Endothelial cell of umbilical vein (primary cell): Measurements from ENCODE around the gene EPS8. TPM values are rescaled to one million over a fixed set of nuclear protein-coding genes. Genes with fewer than 3 reads are reported as not detected.

Experiments
- BruUV-seq: library from RNA; stranded (reverse); fragments of 400-500 nt; replicated peaks from 2 replicates; lab custom pipeline; 2021; lab: Mats Ljungman, UMichigan
- CTCF ChIA-PET: fragments of 300-600, 350-600 bp; sonication (Branson Sonifier 250); formaldehyde crosslinking; loops from one replicate; lab custom pipeline; 2021; ENCODE audit warnings: antibody characterized with exemption, inconsistent platforms; lab: Charles Lee
- POLR2A ChIA-PET: fragments of 300-600, 350-600 bp; sonication (Branson Sonifier 250); formaldehyde crosslinking; loops from one replicate; lab custom pipeline; 2021; ENCODE audit warnings: antibody characterized with exemption, inconsistent platforms; lab: Charles Lee
- DNase-seq: peaks from one replicate; pipeline ENCODE4 v3.0.0-alpha.2; 2011; ENCODE audit warnings: low read depth, low spot score
- FAIRE-seq: peaks from 2 replicates; lab custom pipeline; 2011; peaks lifted over from hg19 to GRCh38; lab: Jason Lieb, UNC
- H2AFZ ChIP-seq: 2 replicates; pipeline ENCODE4 v1.6.0; 2012; ENCODE audit warnings: low read depth, low read length, control low read depth, inconsistent platforms
- H3K27ac ChIP-seq: 2 replicates; pipeline ENCODE4 v1.5.1; 2011; ENCODE audit warnings: low read depth, mild to moderate bottlenecking, control low read depth, low read length, moderate library complexity; ENCODE audit not compliant: insufficient read depth
- H3K27me3 ChIP-seq, 2 experiments: 2 replicates each; pipeline versions ENCODE4 v1.6.0 to v1.6.1; 2011; ENCODE audit warnings: low read length in 2 of 2, mixed read lengths in 1 of 2; ENCODE audit not compliant: control insufficient read depth in 2 of 2, insufficient read depth in 2 of 2
- H3K36me3 ChIP-seq, 2 experiments: 2 replicates in 1 of 2; 3 replicates in 1 of 2; pipeline ENCODE4 v1.5.1; 2011; ENCODE audit warnings: low read length in 2 of 2, mild to moderate bottlenecking in 1 of 2, moderate library complexity in 1 of 2; ENCODE audit not compliant: control insufficient read depth in 2 of 2, insufficient read depth in 2 of 2; ENCODE audit errors: extremely low read depth in 1 of 2
- H3K4me1 ChIP-seq: 3 replicates; pipeline ENCODE4 v1.5.1; 2011; ENCODE audit warnings: mild to moderate bottlenecking, low read length; ENCODE audit not compliant: control insufficient read depth, insufficient read depth; ENCODE audit errors: extremely low read depth
- H3K4me2 ChIP-seq: 2 replicates; pipeline ENCODE4 v1.6.1; 2011; ENCODE audit warnings: low read length, control low read depth, mixed read lengths; ENCODE audit not compliant: insufficient read depth
- H3K4me3 ChIP-seq, 3 experiments: fragments of 200-600 bp in 1 of 3; sonication (generic), shearing (Covaris generic) in 1 of 3; replicated peaks in 1 of 3; 2 replicates each; pipeline ENCODE4 v1.5.1; 2011 to 2016; ENCODE audit warnings: control low read depth in 3 of 3, low read length in 3 of 3, mild to moderate bottlenecking in 2 of 3, inconsistent platforms in 1 of 3, low read depth in 1 of 3, moderate library complexity in 1 of 3; ENCODE audit not compliant: insufficient read depth in 1 of 3
- H3K79me2 ChIP-seq: 2 replicates; pipeline ENCODE4 v1.6.0; 2012; ENCODE audit warnings: low read length, inconsistent platforms; ENCODE audit not compliant: control insufficient read depth, insufficient read depth
- H3K9ac ChIP-seq: replicated peaks from 2 replicates; pipeline ENCODE3; 2011; ENCODE audit warnings: low read length, control low read depth; ENCODE audit not compliant: insufficient read depth; ENCODE audit errors: extremely low read depth
- H3K9me1 ChIP-seq: replicated peaks from 3 replicates; pipeline ENCODE4 v1.6.0; 2011; ENCODE audit warnings: mild to moderate bottlenecking, low read length; ENCODE audit not compliant: control insufficient read depth, insufficient read depth; ENCODE audit errors: extremely low read depth
- H3K9me3 ChIP-seq: replicated peaks from 2 replicates; pipeline ENCODE4 v1.5.1; 2012; ENCODE audit warnings: low read length, inconsistent platforms; ENCODE audit not compliant: control insufficient read depth, insufficient read depth
- H4K20me1 ChIP-seq: replicated peaks from 2 replicates; pipeline ENCODE3; 2011; ENCODE audit warnings: mild to moderate bottlenecking, low read length; ENCODE audit not compliant: control insufficient read depth, insufficient read depth; ENCODE audit errors: extremely low read depth
- CTCF ChIP-seq, 2 donors: IDR thresholded peaks; 1 replicate in 1 of 2; 2 replicates in 1 of 2; pipeline ENCODE4 v1.5.1; 2011; ENCODE audit warnings: low read length in 2 of 2, mild to moderate bottlenecking in 2 of 2, moderate library complexity in 2 of 2, control low read depth in 1 of 2, inconsistent platforms in 1 of 2, low read depth in 1 of 2; ENCODE audit not compliant: insufficient read depth in 1 of 2; ENCODE audit errors: extremely low read depth in 1 of 2
- FOS ChIP-seq: IDR thresholded peaks from 2 replicates; pipeline ENCODE4 v1.6.1; 2011; ENCODE audit warnings: mild to moderate bottlenecking, low read length, moderate library complexity, borderline replicate concordance; ENCODE audit not compliant: insufficient read depth
- GATA2 ChIP-seq: IDR thresholded peaks from 2 replicates; pipeline ENCODE4 v1.7.0; 2011; ENCODE audit warnings: low read depth, mild to moderate bottlenecking, moderate library complexity, mixed read lengths, low read length; ENCODE audit not compliant: insufficient read length, insufficient read depth
- JUN ChIP-seq: IDR thresholded peaks from 2 replicates; pipeline ENCODE4 v1.6.1; 2011; ENCODE audit warnings: borderline replicate concordance, low read depth; ENCODE audit not compliant: insufficient read length, insufficient read depth
- MAX ChIP-seq: IDR thresholded peaks from 2 replicates; pipeline ENCODE4 v1.6.1; 2011; ENCODE audit not compliant: insufficient read depth, insufficient read length
- MYC ChIP-seq: IDR thresholded peaks from one replicate; pipeline ENCODE4 v1.6.1; 2011; ENCODE audit warnings: mild to moderate bottlenecking, low read depth, low read length
- POLR2A ChIP-seq: IDR thresholded peaks from 2 replicates; pipeline ENCODE4 v1.6.1; 2012; ENCODE audit warnings: low read depth, mild to moderate bottlenecking, control low read depth, low read length
- POLR2AphosphoS5 ChIP-seq: IDR thresholded peaks from 2 replicates; pipeline ENCODE4 v1.6.1; 2012; ENCODE audit warnings: low read depth, mild to moderate bottlenecking, control low read depth, low read length, moderate library complexity; ENCODE audit not compliant: insufficient read depth
- dilution Hi-C: fragments of 300-500 bp; cut with MboI; formaldehyde crosslinking; loops from one replicate; pipeline ENCODE4 v1.15.0; 2019; ENCODE audit warnings: low sequenced_read_pairs; ENCODE audit not compliant: extremely low pct_ligation_motif_present
- intact Hi-C: fragments of 100-400 bp; cut with micrococcal nuclease; formaldehyde crosslinking; loops from one replicate; pipeline ENCODE4 v1.10.0; 2022
- polyA plus RNA-seq, 4 experiments: library from polyadenylated mRNA; depleted of rRNA in 3 of 4; stranded (reverse) in 3 of 4; unstranded in 1 of 4; fragments of >200 nt; gene quantifications; 2 replicates each; pipeline versions ENCODE4 v1.2.1 to v1.2.3, GENCODE V29; 2011 to 2012; ENCODE audit warnings: missing spikeins in 1 of 4
- total RNA-seq: library from RNA; stranded (reverse); gene quantifications from 2 replicates; pipeline ENCODE4 v1.2.3, GENCODE V29; 2021

The EPS8 gene
- total and polyA plus RNA-seq, 2 donors (not counting 3 experiments of a cell fraction or from before 2014, with no cell fraction given), result 8.4 to 11.9 TPM

DNA sequence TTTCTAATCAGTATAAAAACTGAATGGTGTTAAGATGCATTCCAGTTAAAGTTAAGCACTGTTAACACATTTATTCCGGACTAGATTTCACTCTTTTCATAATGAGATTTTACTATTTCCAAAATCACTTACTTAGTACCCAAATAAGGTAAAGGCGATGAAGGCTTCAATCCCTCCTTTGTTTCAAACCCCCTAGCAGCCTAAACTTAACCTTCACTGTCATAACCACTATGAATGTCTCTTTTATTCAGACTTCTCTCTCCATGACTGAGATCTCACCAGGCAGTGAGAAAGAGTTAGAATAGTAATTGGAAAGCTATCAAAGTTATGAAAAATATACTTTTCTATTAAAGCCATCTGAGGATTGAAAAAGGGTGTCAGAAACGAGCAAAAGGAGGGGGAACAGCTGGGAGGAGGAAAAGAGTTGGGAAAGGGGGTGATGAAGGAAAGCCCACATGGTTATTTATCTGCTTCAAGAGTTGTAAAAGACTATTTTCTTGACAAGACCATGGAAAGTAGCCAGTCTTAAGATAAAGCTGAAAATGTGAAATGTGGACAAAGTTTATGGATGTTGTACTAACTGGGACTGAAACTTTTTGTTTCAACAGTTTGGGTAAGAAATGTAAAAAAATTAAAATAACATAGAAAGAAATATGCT, 11.7 kb downstream of the EPS8 start:
- no peak overlapping the region for H3K4me3 ChIP-seq
- no peaks in the 10 kb centered on the region for H3K27me3 ChIP-seq
- H3K9me3 ChIP-seq, result no peaks in the 10 kb centered on the region
- dilution Hi-C loops (no loop called here), intact Hi-C loops (no loop called here)
- no peak overlapping the region for H3K4me2 ChIP-seq
- FAIRE-seq, result no peak
- H3K79me2 ChIP-seq, result no peaks in the 10 kb centered on the region
- no peak for DNase-seq
- H3K9ac ChIP-seq, result no peak overlapping the region
- H3K9me1 ChIP-seq, result no peaks in the 10 kb centered on the region
- peaks cover 17% of the 10 kb centered on the region for H3K4me1 ChIP-seq
- H2AFZ ChIP-seq, result no peak overlapping the region
- no peaks in the 10 kb centered on the region for H3K36me3 ChIP-seq
- ChIA-PET CTCF (no interaction called here), POLR2A (no interaction called here)
- no peaks in the 10 kb centered on the region for H4K20me1 ChIP-seq
- H3K27ac ChIP-seq, result no peak overlapping the region
- TF ChIP-seq POLR2AphosphoS5 (no peak), POLR2A (no peak), MYC (no peak), CTCF (IDR thresholded peaks at IDR 0.05; ENCODE audit: extremely low read depth in 1 of 2, insufficient read depth in 1 of 2, low read depth in 1 of 2, low read length in 2 of 2) (no peak), FOS (no peak), MAX (no peak), JUN (no peak), GATA2 (no peak)
- no TSS peak for BruUV-seq
